NCI-H1105 (cell line): Measurements from ENCODE around the gene ATF7.
A peak's percentile ranks its signal among the peaks of the same experiment; 100 is the strongest.
"Not testable (repeated sequence)": the region's sequence is repeated elsewhere in the genome, so short reads cannot be mapped to it uniquely, and the experiment has no call there.

Experiments used
- DNase-seq: peaks from one replicate; lab custom pipeline; 2025; lab: John Stamatoyannopoulos, UW

ATF7 gene

DNA sequence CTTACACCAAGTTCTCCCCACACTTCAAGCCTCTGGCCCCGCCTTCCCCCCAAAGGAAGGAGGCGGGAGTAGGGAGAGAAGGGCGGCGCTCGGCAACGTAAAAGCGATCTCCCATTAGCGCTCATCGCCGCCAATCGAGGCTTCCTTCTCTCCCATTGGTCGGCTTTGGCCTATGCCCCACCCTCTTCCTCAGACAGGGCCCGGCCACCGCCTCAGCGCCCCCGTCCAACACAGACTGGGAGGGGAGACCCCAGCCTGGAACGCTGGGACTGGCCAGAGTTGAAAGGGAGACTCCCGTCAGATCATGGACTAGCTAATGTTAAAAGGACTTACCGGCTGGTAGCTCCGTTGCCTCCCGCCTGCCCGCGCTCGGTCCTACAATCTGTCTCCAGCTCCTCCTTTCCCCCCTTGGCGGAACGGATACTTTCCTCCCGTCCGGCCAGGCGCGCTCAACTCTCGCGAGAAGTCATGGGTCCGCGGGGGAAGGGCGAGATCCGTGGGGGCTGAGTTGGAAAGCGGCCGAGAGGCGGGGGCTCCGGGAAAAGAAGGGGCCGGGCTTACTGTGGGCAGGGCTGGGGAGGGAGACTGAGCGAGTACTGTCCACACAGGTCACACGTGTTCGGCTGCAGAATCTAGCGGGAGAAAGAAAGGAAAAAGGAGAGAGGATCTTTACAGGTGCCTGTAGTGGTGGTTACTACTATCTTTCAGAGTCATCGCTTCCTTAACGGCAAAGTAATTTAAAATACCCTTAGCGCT lies at the start of gene ATF7:
TSS of gene ATF7 (minus strand) at position 437 of the 756 bp plus-strand sequence. CDS start 25,382 bp downstream, outside the sequence.
- DNase-seq: peak; percentile 80

DNA sequence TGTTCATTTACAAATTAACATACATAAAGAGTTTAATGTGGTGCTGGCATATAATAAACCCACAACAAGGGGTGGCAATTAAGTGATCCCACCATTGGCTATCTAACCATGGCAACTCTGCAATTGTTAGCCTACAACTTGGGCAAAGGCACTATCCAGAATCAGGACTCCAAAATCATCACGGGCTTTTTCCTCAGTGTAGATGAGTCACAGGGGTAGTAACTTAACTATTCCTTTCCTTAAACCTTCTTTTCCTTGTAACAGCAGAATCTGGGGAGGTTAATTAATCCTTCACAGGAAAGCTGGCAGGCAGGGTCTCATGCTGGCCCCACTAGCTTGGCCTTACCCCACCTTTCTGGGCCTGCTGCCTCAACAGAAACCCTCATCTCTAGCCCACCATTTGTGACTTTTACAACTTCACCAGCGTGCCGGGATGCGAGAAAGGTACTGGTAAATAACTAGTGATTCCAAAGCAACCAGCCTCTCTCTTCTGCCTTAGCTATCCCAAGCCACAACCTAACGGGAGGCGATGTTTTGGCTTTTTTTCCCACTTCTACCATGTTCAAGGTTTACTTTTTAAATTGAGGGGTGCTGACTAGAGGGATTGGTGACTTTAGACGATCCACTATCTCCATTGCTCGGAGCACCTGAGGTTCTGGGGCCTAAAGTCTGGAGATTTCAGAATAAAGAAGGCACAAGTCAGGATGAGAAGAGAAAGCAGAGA lies 49.0 kb upstream of the ATF7 start:
- no peak for DNase-seq

DNA sequence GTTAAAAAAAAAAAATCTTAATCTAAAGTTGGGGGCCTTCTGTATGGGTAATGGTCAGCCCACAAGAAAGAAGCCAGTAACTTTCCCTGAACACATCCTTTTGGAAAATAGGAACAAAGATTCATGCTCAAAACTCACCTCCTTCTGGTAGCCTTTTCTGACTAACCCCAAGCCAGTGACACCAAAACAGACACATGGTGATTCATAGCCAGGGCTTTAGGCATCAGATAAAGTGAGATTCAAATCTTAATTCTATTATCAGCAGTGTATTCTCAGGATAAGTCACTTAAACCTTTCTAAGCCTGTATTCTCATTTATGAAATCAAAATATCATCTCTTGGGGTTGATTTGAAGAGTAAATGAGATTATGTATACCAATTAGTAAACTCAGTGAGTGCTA lies 44.8 kb upstream of the ATF7 start:
- DNase-seq: no peak

DNA sequence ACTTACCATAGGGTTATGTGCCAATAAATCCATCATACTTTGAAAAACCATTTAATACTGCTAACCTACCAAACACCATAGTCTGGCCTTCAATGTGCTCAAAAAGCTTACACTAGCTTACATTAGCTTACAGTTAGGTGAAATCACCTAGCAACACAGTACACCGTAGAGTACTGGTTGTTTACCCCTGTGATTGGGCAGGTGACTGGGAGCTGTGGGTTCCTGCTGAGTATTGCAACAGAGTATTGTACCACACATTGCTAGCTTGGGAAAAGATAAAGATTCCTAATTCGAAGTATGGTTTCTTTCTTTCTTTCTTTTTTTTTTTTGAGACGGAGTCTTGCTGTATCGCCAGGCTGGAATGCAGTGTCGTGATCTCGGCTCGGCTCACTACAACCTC lies 44.1 kb upstream of the ATF7 start:
- no peak for DNase-seq

DNA sequence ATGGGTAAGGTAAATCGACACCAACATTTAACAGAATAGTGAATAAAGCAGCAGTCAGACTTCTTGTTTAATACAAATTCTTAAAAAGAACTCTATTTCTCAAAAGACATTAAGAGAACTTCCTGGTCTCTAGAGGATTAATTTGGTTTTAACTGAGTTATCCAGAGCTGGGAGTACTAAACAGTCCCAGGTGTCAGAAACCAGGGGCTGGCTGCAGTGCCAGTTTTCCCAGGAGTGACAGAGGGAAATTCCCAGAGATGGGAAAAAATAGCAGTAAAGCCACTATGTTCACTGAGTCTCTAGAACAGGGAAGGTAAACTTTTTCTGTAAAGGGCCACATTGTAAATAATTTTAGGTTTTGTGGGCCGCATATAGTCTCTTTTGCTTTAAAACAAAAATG lies 40.9 kb upstream of the ATF7 start:
- DNase-seq: no peak

DNA sequence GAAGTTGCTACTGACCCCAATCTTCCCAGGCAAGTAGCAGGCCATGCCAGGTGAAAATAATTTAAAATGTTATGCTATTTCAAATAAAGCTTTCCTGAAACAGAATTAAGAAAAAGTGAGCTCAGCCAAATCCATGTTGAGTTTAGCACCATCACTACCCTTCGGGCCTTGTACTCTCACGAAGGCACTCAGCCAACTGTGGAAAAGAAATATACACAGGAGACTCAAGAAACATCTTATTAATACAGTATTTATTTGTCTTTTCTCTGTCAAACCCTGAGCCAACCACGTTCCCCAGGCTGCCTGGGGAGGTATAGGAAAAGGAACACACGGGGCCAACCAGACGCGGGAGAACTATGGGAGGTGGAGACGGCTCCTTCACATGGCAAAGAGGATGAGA lies 38.8 kb upstream of the ATF7 start:
- DNase-seq: no peak

DNA sequence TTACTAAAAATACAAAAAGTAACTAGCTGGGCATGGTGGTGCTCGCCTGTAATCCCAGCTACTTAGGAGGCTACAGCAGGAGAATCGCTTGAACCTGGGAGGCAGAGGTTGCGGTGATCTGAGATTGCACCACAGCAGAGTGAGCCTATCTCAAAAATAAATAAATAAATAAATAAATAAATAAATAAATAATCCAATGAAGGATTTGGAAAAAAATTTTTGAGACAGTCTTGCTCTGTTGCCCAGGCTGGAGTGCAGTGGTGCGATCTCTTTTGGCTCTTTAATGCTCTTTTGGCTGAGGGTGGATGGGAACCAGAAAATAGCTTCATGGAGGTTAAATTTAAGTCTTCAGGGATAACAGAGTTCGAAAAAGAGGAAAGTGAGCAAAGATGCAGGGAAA lies 38.0 kb upstream of the ATF7 start:
- DNase-seq: no peak

DNA sequence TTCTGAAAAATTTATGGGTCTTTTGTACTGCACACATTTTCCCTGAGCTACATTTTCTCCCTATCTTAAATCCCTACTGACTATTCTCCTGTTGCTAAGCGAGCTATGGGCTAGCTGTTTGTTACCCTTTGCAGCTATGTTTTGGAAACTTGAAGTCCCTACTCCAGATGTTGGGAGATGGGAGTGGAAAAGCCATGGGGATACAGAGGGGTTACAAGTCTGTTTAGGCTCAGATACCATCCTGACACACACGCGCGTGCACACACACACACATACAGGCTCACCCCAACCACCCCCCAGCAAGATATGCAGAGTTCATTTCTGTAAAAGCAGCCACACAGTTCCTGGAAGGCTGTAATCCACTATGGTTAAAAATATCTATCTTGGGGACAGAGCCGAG lies 33.9 kb upstream of the ATF7 start:
- DNase-seq: no peak

DNA sequence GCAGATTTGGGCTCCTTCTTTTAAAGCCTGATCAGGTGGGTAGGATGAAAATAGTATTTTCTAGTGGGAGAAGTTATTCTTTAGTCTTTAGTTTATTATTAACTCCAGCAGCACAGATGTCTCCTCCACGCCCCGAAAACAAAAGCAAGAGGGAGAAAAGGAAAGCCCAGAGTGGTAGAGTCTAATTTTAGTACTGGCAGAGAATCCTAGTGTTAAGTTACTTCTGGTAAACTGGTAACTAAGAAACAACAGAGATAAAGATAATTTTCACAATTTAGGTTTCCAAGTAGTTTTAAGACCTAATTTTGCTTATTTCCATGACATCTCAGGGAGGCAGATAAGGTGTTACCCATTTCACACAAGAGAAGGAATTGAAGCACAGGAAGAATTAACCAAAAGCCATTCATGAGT lies 33.4 kb upstream of the ATF7 start:
- DNase-seq: no peak

DNA sequence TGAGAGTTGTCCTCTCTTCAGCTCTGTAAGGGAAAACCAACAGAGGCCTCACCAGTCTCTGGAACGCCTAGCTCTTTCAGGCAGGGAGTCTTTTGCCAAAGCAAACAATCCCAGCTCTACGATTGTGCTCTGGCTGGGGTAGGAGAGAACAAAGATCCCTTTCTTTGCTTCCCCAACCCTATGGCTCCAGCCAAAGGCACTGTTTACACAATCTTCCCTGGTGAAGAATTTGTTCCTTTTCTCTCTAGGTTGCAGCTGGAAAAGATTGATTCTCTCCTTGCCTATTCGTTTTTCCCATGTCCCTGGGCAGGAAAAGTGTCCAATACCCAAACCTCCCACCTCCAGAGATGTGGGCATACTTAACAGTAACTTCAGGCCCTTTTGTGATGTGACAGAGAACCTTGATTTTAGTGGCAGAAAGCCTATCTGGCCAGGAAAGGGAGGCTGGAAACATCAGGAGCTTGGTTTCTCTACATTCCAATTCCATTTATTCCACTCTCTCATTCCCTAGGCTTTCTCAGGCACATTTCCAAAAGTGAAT lies 32.9 kb upstream of the ATF7 start:
- peak; percentile 24 for DNase-seq

DNA sequence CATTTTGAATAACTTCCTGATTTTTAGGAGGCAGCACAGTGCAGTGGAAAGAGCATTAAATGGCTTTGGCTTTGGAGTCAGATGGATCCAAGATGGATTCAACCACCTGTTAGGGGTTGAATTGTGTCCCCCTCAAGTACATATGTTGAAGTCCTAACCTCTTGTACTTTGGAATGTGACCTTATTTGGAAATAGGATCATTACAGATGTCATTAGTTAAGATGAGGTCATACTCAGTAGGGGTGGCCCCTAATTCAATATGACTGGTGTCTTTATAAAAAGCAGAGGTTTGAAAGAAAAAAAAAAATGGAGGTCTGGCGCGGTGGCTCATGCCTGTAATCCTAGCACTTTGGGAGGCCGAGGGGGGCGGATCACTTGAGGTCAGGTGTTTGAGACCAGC lies 30.9 kb upstream of the ATF7 start:
- DNase-seq: no peak

DNA sequence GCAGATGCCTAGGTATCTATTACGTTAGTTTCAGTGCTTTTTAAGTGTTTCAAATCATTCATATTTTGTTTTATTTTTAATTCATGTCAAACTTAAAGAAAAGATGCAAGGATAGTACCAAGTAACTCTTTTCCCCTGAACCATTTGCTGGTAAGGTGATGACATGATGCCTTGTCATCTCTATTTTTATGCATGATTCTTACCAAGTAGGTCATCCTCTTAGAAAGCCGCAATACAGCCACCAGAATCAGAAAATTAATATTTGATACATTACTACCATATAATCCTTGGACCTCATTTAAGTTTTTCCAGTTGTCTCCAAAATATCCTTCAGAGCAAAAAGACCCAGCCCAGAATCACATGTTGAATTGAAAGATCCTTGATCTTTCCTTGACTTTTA lies 27.4 kb upstream of the ATF7 start:
- no peak for DNase-seq

DNA sequence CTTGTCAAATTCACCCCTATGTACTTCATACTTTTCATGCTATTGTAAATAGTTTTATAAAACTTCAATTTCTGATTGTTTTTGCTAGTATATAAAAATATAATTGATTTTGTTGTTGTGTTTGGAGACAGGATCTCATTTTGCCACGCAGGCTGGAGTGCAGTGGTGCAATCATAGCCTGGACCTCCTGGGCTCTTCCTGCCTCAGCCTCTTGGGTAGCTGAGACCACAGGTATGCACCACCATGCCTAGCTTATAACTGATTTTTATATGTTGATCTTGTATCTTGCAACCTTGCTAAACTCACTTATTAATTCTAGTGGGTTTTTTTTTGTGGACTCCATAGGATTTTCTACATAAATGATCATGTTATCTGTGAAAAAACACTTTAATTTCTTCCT lies 26.2 kb upstream of the ATF7 start:
- DNase-seq: no peak

DNA sequence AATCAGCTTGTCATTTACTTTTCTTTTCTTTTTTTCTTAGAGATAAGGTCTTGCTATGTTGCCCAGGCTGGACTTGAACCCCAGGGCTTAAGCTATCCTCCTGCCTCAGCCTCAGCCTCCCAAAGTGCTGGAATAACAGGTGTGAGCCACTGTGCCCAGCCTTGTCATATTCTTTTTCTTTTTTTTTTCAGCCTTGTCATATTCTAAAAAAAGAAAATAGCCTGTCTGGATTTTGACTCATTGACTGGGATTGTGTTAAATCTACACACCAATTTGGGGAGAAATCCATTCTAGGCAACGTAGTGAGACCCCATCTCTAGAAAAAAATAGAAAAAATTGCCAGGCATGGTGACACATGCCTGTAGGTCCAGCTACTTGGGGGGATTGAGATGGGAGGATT lies 25.6 kb upstream of the ATF7 start:
- DNase-seq: no peak

DNA sequence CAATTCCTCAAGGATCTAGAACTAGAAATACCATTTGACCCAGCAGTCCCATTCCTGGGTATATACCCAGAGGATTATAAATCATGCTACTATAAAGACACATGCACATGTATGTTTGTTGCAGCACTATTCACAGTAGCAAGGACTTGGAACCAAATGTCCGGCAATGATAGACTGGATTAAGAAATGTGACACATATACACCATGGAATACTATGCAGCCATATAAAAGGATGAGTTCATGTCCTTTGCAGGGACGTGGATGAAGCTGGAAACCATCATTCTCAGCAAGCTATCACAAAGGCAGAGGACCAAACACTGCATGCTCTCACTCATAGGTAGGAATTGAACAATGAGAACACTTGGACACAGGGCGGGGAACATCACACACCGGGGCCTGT lies 20.1 kb upstream of the ATF7 start:
- not testable (repeated sequence) for DNase-seq

DNA sequence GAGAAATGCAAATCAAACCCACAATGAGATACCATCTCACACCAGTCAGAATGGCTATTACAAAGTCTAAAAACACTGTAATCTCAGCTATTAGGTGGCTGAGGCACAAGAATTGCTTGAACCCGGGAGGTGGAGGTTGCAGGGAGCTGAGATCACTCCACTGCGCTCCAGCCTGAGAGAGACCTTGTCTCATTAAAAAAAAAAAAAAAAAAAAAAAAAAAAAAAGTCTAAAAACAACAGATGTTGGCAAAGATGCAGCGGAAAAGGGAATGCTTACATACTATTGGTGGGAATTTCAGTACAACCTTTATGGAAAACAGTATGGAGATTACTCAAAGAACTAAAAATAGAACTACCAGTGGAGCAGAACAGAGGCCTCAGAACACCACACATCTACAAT lies 19.0 kb upstream of the ATF7 start:
- no peak for DNase-seq

DNA sequence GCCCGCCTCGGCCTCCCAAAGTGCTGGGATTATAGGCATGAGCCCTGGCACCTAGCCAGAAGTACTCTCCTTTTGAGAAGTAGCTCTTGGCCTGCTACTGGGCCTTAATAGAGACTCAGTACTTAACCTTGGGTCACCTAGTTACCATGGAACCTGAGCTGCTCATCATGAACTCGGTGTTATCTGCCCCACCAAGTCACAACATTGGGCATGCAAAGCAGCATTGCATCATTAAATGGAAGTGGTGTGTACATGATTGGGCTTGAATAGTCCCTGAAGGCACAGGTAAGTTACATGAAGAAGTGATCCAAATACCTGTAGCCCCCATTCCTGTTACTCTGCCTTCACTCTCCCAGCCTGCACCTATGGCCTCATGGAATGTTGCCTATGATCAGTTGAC lies 18.0 kb upstream of the ATF7 start:
- DNase-seq: no peak

DNA sequence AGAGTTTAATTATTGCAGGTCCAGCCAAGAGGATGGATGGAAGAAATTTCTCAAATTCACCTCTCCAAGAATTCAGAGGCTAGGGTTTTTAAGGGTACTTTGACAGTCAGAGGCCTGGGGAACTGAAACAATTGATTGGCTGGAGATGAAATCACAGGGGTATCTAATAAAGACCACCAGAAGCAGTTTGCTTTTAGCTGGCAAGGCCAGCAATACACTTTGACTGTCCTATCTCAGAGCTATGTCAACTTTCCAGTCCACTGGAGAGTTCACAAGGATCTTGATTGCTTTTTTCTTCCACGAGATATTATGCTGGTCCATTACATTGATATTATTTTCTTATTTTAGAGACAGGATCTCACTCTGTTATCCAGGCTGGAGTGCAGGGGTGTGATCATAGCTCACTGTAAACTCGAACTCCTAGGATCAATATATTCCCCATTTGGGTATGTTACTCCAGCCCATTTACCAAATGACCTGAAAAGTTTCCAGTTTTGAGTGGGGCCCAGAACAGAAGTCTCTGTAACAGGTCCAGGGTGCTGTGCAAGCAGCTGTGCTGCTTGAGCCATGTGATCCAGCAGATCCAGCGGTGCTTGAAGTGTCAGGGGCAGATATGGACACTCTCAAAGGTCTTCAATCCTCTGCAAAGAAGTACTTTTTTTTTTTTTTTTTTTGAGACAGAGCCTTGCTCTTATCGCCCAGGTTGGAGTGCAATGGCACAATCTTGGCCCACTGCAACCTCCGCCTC lies 17.2 kb upstream of the ATF7 start:
- no peak for DNase-seq

DNA sequence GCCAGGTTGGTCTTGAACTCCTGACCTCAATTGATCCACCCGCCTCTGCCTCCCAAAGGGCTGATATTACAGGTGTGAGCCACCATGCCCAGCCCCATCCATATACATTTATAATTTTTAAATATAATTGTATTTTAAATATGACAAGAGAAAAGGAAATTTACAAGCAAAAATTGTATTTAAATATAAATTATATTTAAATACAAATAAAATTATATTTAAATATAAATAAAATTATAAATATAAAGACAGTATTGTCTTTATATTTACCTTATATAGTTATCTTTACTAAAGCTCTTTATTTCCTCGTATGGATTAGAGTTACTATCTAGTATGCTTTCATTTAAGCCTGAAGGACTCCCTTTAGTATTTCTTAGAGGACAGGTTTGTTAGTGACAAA lies 11.9 kb upstream of the ATF7 start:
- no peak for DNase-seq

DNA sequence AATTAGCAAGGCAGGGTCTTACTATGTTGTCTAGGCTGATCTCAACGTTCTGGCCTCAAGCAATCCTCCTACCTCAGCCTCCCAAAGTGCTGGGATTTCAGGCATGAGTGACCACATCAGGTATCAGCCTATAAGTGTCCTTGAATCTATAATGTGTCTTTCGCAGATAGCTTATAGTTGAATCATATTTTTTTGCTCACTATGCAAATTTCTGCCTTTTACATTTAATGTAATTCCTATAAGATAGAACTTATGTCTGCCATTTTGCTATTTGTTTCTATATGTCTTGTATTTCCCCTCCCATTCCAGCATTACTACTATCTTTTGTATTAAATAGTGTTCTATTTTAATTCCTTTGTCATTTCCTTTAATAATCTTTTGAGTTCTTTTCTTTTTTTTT lies 10.5 kb upstream of the ATF7 start:
- no peak for DNase-seq

DNA sequence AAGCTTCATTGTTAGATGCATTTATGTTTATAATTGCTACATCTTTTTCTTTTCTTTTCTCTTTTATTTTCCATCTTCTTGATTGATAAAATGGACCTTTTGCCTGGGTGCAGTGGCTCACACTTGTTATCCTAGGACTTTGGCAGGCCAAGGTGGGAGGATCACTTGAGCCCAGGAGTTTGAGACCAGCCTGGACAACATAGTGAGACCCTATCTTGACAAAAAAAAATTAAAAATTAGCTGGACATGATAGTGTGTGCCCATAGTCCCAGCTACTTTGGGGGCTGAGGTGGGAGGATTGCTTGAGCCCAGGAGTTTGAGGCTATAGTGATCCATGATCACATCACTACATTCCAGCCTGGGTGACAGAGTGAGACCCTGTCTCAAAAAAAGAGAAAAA lies 9.5 kb upstream of the ATF7 start:
- not testable (repeated sequence) for DNase-seq

DNA sequence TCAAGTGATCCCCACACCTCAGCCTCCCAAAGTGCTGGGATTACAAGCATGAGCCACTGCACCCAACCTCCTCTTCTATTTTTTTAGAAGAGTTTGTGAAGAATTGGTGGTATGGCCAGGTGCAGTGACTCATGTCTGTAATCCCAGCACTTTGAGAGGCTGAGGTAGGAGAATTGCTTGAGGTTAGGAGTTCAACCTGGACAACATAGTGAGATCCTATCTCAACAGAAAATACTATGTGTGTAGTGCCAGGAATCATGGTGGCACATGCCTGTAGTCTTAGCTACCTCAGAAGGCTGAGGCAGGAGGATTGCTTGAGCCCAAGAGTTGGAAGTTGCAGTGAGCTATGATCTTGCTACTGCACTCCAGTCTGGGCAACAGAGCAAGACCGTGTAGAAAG lies 5.5 kb upstream of the ATF7 start:
- DNase-seq: no peak

DNA sequence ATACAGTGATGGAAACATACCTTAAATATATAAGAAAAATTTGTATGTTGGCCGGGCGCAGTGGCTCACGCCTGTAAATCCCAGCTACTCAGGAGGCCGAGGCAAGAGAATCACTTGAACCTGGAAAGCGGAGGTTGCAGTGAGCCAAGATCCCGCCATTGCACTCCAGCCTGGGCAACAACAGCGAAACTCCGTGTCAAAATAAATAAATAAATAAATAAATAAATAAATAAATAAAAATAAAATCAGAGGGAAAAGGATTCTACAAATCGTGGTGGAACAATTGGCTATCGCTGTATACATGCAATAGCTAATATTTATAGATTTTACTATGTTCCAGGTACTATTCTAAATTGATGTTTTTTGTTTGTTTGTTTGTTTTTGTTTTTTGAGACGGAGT lies 1.7 kb upstream of the ATF7 start:
- DNase-seq: no peak
